RWPE2 (cell line): ENCODE data around the gene ANTXR1.
A peak's percentile ranks its signal among the peaks of the same experiment; 100 is the strongest.

Experiments
- ATAC-seq: fragments of 200-7000 bp; cut with Tn5 transposase; 3 replicates; pipeline ENCODE4 v1.9.1; 2021; ENCODE audit warnings: low read depth
- DNase-seq: peaks from one replicate; pipeline ENCODE4 v3.0.0-alpha.2; 2020; ENCODE audit warnings: low spot score
- H3K27ac ChIP-seq: fragments of 450-650 bp; 2 replicates; pipeline ENCODE4 v1.5.1; 2017; ENCODE audit warnings: mild to moderate bottlenecking; ENCODE audit not compliant: poor library complexity, severe bottlenecking
- H3K27me3 ChIP-seq: fragments of 250-450 bp; sonication (Bioruptor Pico); 2 replicates; pipeline ENCODE4 v1.5.1; 2021; ENCODE audit warnings: mild to moderate bottlenecking, moderate library complexity; ENCODE audit not compliant: insufficient read depth, poor library complexity, severe bottlenecking
- H3K36me3 ChIP-seq: fragments of 250-450 bp; sonication (Bioruptor Pico); 2 replicates; pipeline ENCODE4 v1.5.1; 2020; ENCODE audit warnings: low read depth, mild to moderate bottlenecking, moderate library complexity
- H3K4me1 ChIP-seq: fragments of 250-450 bp; sonication (Bioruptor Pico); 2 replicates; pipeline ENCODE4 v1.5.1; 2021; ENCODE audit warnings: mild to moderate bottlenecking, moderate library complexity; ENCODE audit not compliant: insufficient read depth, poor library complexity, severe bottlenecking
- H3K4me3 ChIP-seq: fragments of 250-450 bp; sonication (Bioruptor Pico); 2 replicates; pipeline ENCODE4 v1.5.1; 2021; ENCODE audit warnings: mild to moderate bottlenecking, moderate library complexity; ENCODE audit not compliant: severe bottlenecking
- H3K9me3 ChIP-seq: fragments of 250-450 bp; sonication (Bioruptor Pico); 2 replicates; pipeline ENCODE4 v1.5.1; 2021; ENCODE audit warnings: mild to moderate bottlenecking, moderate library complexity; ENCODE audit not compliant: severe bottlenecking
- CTCF ChIP-seq: fragments of 450-650 bp; IDR thresholded peaks from one replicate; pipeline ENCODE4 v1.5.1; 2017; ENCODE audit warnings: mild to moderate bottlenecking, moderate library complexity; ENCODE audit not compliant: poor library complexity, severe bottlenecking

Gene ANTXR1

GRCh38 chr2:69013142-69013839 is at the start of gene ANTXR1:
Gene ANTXR1, plus strand, starts transcription at chr2:69013179. Its CDS starts 321 bp downstream, at chr2:69013500.
- peaks cover 18% of the 10 kb centered on the region for H3K4me1 ChIP-seq
- no peaks in the 10 kb centered on the region for H3K27me3 ChIP-seq
- H3K27ac ChIP-seq: peak within 1 kb of the TSS; percentile 30
- peak within 1 kb of the TSS; percentile 90 for H3K4me3 ChIP-seq
- DNase-seq (no peak), ATAC-seq (peak; percentile 85)
- H3K36me3 ChIP-seq: no peaks in the 10 kb centered on the region
- H3K9me3 ChIP-seq: no peaks in the 10 kb centered on the region
- peak; percentile 64 for TF ChIP-seq CTCF

DNA sequence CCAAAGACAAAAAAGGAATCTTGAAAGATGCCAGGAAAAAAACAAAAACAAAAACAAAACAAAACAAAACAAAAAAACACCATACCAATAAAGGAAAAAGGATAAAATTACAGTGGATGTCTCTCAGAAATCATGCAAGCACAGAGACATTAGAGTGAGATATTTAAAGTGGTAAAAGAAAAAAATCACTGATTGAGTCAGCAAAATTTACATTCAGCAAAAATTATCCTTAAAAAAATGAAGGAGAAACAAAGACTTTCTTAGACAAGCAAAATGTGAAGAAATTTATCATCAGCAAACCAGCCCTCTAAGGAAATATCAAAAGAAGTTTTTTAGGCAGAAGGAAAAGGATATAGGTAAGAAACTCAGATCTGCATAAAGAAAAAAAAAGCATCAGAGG is 48.7 kb upstream of the ANTXR1 start:
- no peak overlapping the region for H3K4me3 ChIP-seq
- H3K27ac ChIP-seq: no peak overlapping the region
- no peaks in the 10 kb centered on the region for H3K4me1 ChIP-seq
- H3K27me3 ChIP-seq: no peaks in the 10 kb centered on the region
- DNase-seq (no peak), ATAC-seq (no peak)
- TF ChIP-seq CTCF: no peak
- no peaks in the 10 kb centered on the region for H3K9me3 ChIP-seq
- no peaks in the 10 kb centered on the region for H3K36me3 ChIP-seq

DNA sequence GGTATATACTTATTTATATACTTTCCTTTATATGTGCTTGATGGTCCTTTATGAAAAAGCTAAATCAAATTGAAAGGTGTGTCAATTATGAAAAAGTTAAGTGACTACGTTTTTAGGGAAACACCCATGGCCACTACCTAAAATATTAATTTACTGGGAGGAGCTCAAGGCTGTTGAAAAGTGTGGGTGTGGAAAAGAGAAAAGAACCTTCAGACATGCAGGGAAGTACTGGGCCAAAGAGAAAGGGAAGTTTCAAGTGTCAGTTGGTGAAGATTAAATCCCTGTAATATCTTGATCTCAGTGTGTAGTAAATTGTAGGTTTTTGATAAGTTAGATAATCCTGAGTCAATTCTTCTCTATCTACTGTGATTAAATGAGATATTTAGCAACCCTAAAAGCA is 44.8 kb upstream of the ANTXR1 start:
- peaks cover 19% of the 10 kb centered on the region for H3K4me1 ChIP-seq
- no peak for TF ChIP-seq CTCF
- H3K27ac ChIP-seq: no peak overlapping the region
- no peaks in the 10 kb centered on the region for H3K36me3 ChIP-seq
- no peak overlapping the region for H3K4me3 ChIP-seq
- ATAC-seq: no peak
- no peaks in the 10 kb centered on the region for H3K9me3 ChIP-seq
- no peak for DNase-seq
- H3K27me3 ChIP-seq: no peaks in the 10 kb centered on the region

GRCh38 chr2:68969736-68970490 is 43.1 kb upstream of the ANTXR1 start:
- H3K9me3 ChIP-seq: no peaks in the 10 kb centered on the region
- no peak for ATAC-seq
- no peak for TF ChIP-seq CTCF
- peaks cover 19% of the 10 kb centered on the region for H3K4me1 ChIP-seq
- peak overlapping the region; percentile 94 for H3K27ac ChIP-seq
- no peak for DNase-seq
- H3K36me3 ChIP-seq: no peaks in the 10 kb centered on the region
- H3K4me3 ChIP-seq: no peak overlapping the region
- H3K27me3 ChIP-seq: no peaks in the 10 kb centered on the region
